GM23338 (cell line): Measurements from ENCODE around the gene DLG2. TPM values are rescaled to one million over a fixed set of nuclear protein-coding genes. Genes with fewer than 3 reads are reported as not detected.

Experiments
- ATAC-seq: fragments of 200-7000 bp; cut with Tn5 transposase; 3 replicates; pipeline ENCODE4 v1.9.1; 2020
- DNase-seq: peaks from one replicate; pipeline ENCODE4 v3.0.0-alpha.2; 2015; ENCODE audit warnings: low spot score
- H2AFZ ChIP-seq: fragments of 200-600 bp; sonication (generic); 2 replicates; pipeline ENCODE4 v1.8.0; 2016; ENCODE audit warnings: antibody characterized with exemption, mild to moderate bottlenecking, moderate library complexity
- H3F3A ChIP-seq: fragments of 200-600 bp; sonication (generic); replicated peaks from 2 replicates; pipeline ENCODE4 v1.8.0; 2017; ENCODE audit warnings: antibody characterized with exemption, mixed run types, low read depth
- H3K27ac ChIP-seq: fragments of 200-600 bp; sonication (generic); 2 replicates; pipeline ENCODE4 v1.6.1; 2016; ENCODE audit warnings: low read depth
- H3K27me3 ChIP-seq: fragments of 200-600 bp; sonication (generic); 2 replicates; pipeline ENCODE4 v1.8.0; 2016; ENCODE audit warnings: mild to moderate bottlenecking, mixed run types, moderate library complexity; ENCODE audit not compliant: insufficient read depth
- H3K36me3 ChIP-seq: fragments of 200-600 bp; sonication (generic); 2 replicates; pipeline ENCODE4 v1.8.0; 2016; ENCODE audit warnings: mild to moderate bottlenecking; ENCODE audit not compliant: insufficient read depth
- H3K4me1 ChIP-seq: fragments of 200-600 bp; sonication (generic); 2 replicates; pipeline ENCODE4 v1.8.0; 2016; ENCODE audit warnings: mild to moderate bottlenecking, moderate library complexity; ENCODE audit not compliant: insufficient read depth
- H3K4me2 ChIP-seq: fragments of 200-600 bp; sonication (generic); 2 replicates; pipeline ENCODE4 v1.7.1; 2017; ENCODE audit warnings: mixed run types
- H3K4me3 ChIP-seq: fragments of 200-600 bp; sonication (generic); 2 replicates; pipeline ENCODE4 v1.6.1; 2016; ENCODE audit warnings: mixed run types
- H3K79me2 ChIP-seq: fragments of 200-600 bp; sonication (generic); replicated peaks from 2 replicates; pipeline ENCODE4 v1.8.0; 2017; ENCODE audit warnings: mild to moderate bottlenecking; ENCODE audit not compliant: insufficient read depth
- H3K9me2 ChIP-seq: fragments of 200-600 bp; sonication (generic); 2 replicates; pipeline ENCODE4 v1.8.0; 2017; ENCODE audit not compliant: insufficient read depth
- H4K20me1 ChIP-seq: fragments of 200-600 bp; sonication (generic); replicated peaks from 2 replicates; pipeline ENCODE4 v1.8.0; 2017; ENCODE audit warnings: mild to moderate bottlenecking; ENCODE audit not compliant: insufficient read depth
- H3K27ac Mint-ChIP-seq: 2 replicates; pipeline ENCODE4 v1.8.0; 2020; ENCODE audit warnings: inconsistent platforms, mild to moderate bottlenecking, moderate library complexity, mixed read lengths
- H3K27me3 Mint-ChIP-seq: 3 replicates; pipeline ENCODE4 v1.8.0; 2022; ENCODE audit warnings: low read depth, mild to moderate bottlenecking, moderate library complexity, mixed read lengths, inconsistent platforms; ENCODE audit not compliant: insufficient read depth, poor library complexity
- H3K36me3 Mint-ChIP-seq: 3 replicates; pipeline ENCODE4 v1.8.0; 2021; ENCODE audit warnings: low read depth, mild to moderate bottlenecking, inconsistent platforms, moderate library complexity, mixed read lengths
- H3K4me1 Mint-ChIP-seq: 3 replicates; pipeline ENCODE4 v1.8.0; 2020; ENCODE audit warnings: mild to moderate bottlenecking, inconsistent platforms, mixed read lengths
- H3K4me3 Mint-ChIP-seq: 3 replicates; pipeline ENCODE4 v1.8.0; 2021; ENCODE audit warnings: moderate library complexity, mild to moderate bottlenecking, inconsistent platforms, mixed read lengths
- H3K9me3 Mint-ChIP-seq: 3 replicates; pipeline ENCODE4 v1.8.0; 2020; ENCODE audit warnings: moderate library complexity, mild to moderate bottlenecking, inconsistent platforms, mixed read lengths
- CREB1 ChIP-seq: fragments of 250-450 bp; sonication (Bioruptor Pico); IDR thresholded peaks from 2 replicates; pipeline ENCODE4 v1.5.0; 2020; ENCODE audit warnings: low read depth, mild to moderate bottlenecking, moderate library complexity
- CTCF ChIP-seq, 2 experiments: fragments of 200-600 bp in 1 of 2; sonication (generic) in 1 of 2; conservative IDR thresholded peaks; 2 replicates each; pipeline versions ENCODE4 v1.5.1 to v1.6.1; 2016 to 2017; ENCODE audit warnings: antibody characterized with exemption in 2 of 2, low read depth in 2 of 2, mild to moderate bottlenecking in 2 of 2, moderate library complexity in 1 of 2
- ETS1 ChIP-seq: IDR thresholded peaks from 2 replicates; pipeline ENCODE4 v1.6.1; 2016; ENCODE audit warnings: antibody characterized with exemption
- EZH2 ChIP-seq: fragments of 200-600 bp; sonication (generic); IDR thresholded peaks from one replicate; pipeline ENCODE4 v1.8.0; 2017; ENCODE audit warnings: antibody characterized with exemption, mild to moderate bottlenecking, low read depth; ENCODE audit not compliant: unreplicated experiment
- EZH2phosphoT487 ChIP-seq: fragments of 200-600 bp; sonication (generic); IDR thresholded peaks from one replicate; pipeline ENCODE4 v1.8.1; 2018; ENCODE audit warnings: antibody characterized with exemption; ENCODE audit not compliant: unreplicated experiment
- JUNB ChIP-seq: IDR thresholded peaks from one replicate; pipeline ENCODE4 v1.6.1; 2016; ENCODE audit warnings: antibody characterized with exemption; ENCODE audit not compliant: unreplicated experiment
- POLR2AphosphoS5 ChIP-seq: IDR thresholded peaks from 2 replicates; pipeline ENCODE4 v1.6.1; 2016; ENCODE audit warnings: antibody characterized with exemption, low read depth
- REST ChIP-seq: IDR thresholded peaks from one replicate; pipeline ENCODE4 v1.6.1; 2018; ENCODE audit warnings: antibody characterized with exemption; ENCODE audit not compliant: unreplicated experiment
- ZNF114 ChIP-seq: fragments of 250-450 bp; sonication (Bioruptor Pico); IDR thresholded peaks from 2 replicates; pipeline ENCODE4 v1.5.0; 2020; ENCODE audit warnings: mild to moderate bottlenecking, moderate library complexity
- ZNF462 ChIP-seq: fragments of 250-450 bp; sonication (Bioruptor Pico); IDR thresholded peaks from 2 replicates; pipeline ENCODE4 v1.5.0; 2020; ENCODE audit warnings: mild to moderate bottlenecking, moderate library complexity
- polyA plus RNA-seq: library from polyadenylated mRNA; unstranded; fragments of >200 nt; fragmentation: Nextera tagmentation; extraction: Ambion mirVana; gene quantifications from 2 replicates; pipeline ENCODE4 v1.2.1, GENCODE V29; 2016
- total RNA-seq: library from RNA; depleted of rRNA; stranded (reverse); fragments of >200 nt; shearing (Covaris generic); gene quantifications from 2 replicates; pipeline ENCODE4 v1.2.3, GENCODE V29; 2014

DLG2 gene
- total and polyA plus RNA-seq, 2 experiments from 2014 or later = 19.8 to 21.5 TPM

GRCh38 chr11:84563356-84563755, 1063.8 kb downstream of the DLG2 start:
- peaks cover 15% of the 10 kb centered on the region for H3K4me1 Mint-ChIP-seq
- no peaks in the 10 kb centered on the region for H3K36me3 ChIP-seq
- H3K4me3 ChIP-seq = no peak overlapping the region
- H3K79me2 ChIP-seq = no peaks in the 10 kb centered on the region
- TF ChIP-seq ZNF462 (CRISPR knock-in tag) (no peak), CREB1 (CRISPR knock-in tag) (no peak), ZNF114 (CRISPR knock-in tag) (no peak), ETS1 (no peak)
- no peaks in the 10 kb centered on the region for H4K20me1 ChIP-seq
- peaks cover 9% of the 10 kb centered on the region; the same call in 1 of the 2 replicates for H3K4me1 ChIP-seq
- no peaks in the 10 kb centered on the region for H3K9me3 Mint-ChIP-seq
- no peaks in the 10 kb centered on the region for H3K36me3 Mint-ChIP-seq
- H3K27me3 Mint-ChIP-seq = no peaks in the 10 kb centered on the region
- H2AFZ ChIP-seq = no peak overlapping the region
- H3K27ac ChIP-seq = no peak overlapping the region
- H3K27me3 ChIP-seq = no peaks in the 10 kb centered on the region
- no peaks in the 10 kb centered on the region for H3F3A ChIP-seq
- no peak overlapping the region for H3K4me3 Mint-ChIP-seq
- DNase-seq (no peak), ATAC-seq (no peak)
- H3K4me2 ChIP-seq = no peak overlapping the region
- no peak overlapping the region for H3K27ac Mint-ChIP-seq
- H3K9me2 ChIP-seq = peaks cover 6% of the 10 kb centered on the region

GRCh38 chr11:84560206-84560605, 1066.9 kb downstream of the DLG2 start:
- Mint-ChIP-seq H3K9me3 (no peaks in the 10 kb centered on the region), H3K36me3 (no peaks in the 10 kb centered on the region), H3K27me3 (no peaks in the 10 kb centered on the region), H3K4me3 (no peak overlapping the region), H3K27ac (no peak overlapping the region), H3K4me1 (no peaks in the 10 kb centered on the region; the same call in 2 of the 3 replicates)
- no peak overlapping the region for H3K4me2 ChIP-seq
- H3K4me3 ChIP-seq = no peak overlapping the region
- H3K9me2 ChIP-seq = no peaks in the 10 kb centered on the region
- no peaks in the 10 kb centered on the region for H3F3A ChIP-seq
- H3K27ac ChIP-seq = no peak overlapping the region
- H3K4me1 ChIP-seq = no peaks in the 10 kb centered on the region
- ATAC-seq (no peak), DNase-seq (no peak)
- no peak overlapping the region for H2AFZ ChIP-seq
- H4K20me1 ChIP-seq = no peaks in the 10 kb centered on the region
- no peaks in the 10 kb centered on the region for H3K36me3 ChIP-seq
- no peaks in the 10 kb centered on the region for H3K27me3 ChIP-seq
- H3K79me2 ChIP-seq = no peaks in the 10 kb centered on the region
- TF ChIP-seq EZH2 (no peak), CTCF (conservative IDR thresholded peaks at IDR 0.05; ENCODE audit: low read depth in 2 of 2) (no peak), REST (no peak), JUNB (no peak), POLR2AphosphoS5 (no peak), EZH2phosphoT487 (no peak)
